Chondrocyte (in vitro differentiated cells): ENCODE measurements around the gene R3HDM4. TPM values are rescaled to one million over a fixed set of nuclear protein-coding genes. Genes with fewer than 3 reads are reported as not detected.

ENCODE experiments used
- DNase-seq: peaks from one replicate; pipeline ENCODE4 v3.0.0; 2021; ENCODE audit warnings: mixed read lengths, low spot score
- H3K27ac Mint-ChIP-seq: one replicate; pipeline ENCODE4 v1.8.0; 2021; ENCODE audit warnings: mild to moderate bottlenecking, moderate library complexity, mixed read lengths; ENCODE audit not compliant: unreplicated experiment
- H3K27me3 Mint-ChIP-seq: 2 replicates; pipeline ENCODE4 v1.8.0; 2021; ENCODE audit warnings: low read depth, mixed read lengths
- H3K36me3 Mint-ChIP-seq: 2 replicates; pipeline ENCODE4 v1.8.0; 2021; ENCODE audit warnings: low read depth, mixed read lengths
- H3K4me1 Mint-ChIP-seq: 2 replicates; pipeline ENCODE4 v1.8.0; 2021; ENCODE audit warnings: low read depth, mild to moderate bottlenecking, mixed read lengths
- H3K4me3 Mint-ChIP-seq: one replicate; pipeline ENCODE4 v1.8.0; 2021; ENCODE audit warnings: mild to moderate bottlenecking, moderate library complexity, mixed read lengths; ENCODE audit not compliant: unreplicated experiment
- H3K9me3 Mint-ChIP-seq: 2 replicates; pipeline ENCODE4 v1.8.0; 2021; ENCODE audit warnings: low read depth, mixed read lengths
- CTCF ChIP-seq: fragments of 200-600 bp; sonication (generic); IDR thresholded peaks from 2 replicates; pipeline ENCODE4 v1.5.0; 2021; ENCODE audit warnings: antibody characterized with exemption, mild to moderate bottlenecking, moderate library complexity
- total RNA-seq: library from RNA; stranded (reverse); gene quantifications from 3 replicates; pipeline ENCODE4 v1.2.1, GENCODE V29; 2021

R3HDM4 gene
- total RNA-seq, 1 donor from 2014 or later, result 48.4 TPM

- Mint-ChIP-seq H3K4me3 (no peak overlapping the region), H3K36me3 (peaks cover 8% of the 10 kb centered on the region), H3K27me3 (no peaks in the 10 kb centered on the region), H3K27ac (no peak overlapping the region), H3K4me1 (peaks cover 45% of the 10 kb centered on the region), H3K9me3 (no peaks in the 10 kb centered on the region)
- no peak for DNase-seq
- TF ChIP-seq CTCF, result no peak
Measured at GRCh38 chr19:866769-867300, 46.2 kb downstream of the R3HDM4 start.

GRCh38 chr19:863315-863620 is 49.8 kb downstream of the R3HDM4 start:
- no peak overlapping the region for H3K27ac Mint-ChIP-seq
- TF ChIP-seq CTCF, result no peak
- no peaks in the 10 kb centered on the region for H3K9me3 Mint-ChIP-seq
- no peak for DNase-seq
- no peak overlapping the region for H3K4me3 Mint-ChIP-seq
- peaks cover 21% of the 10 kb centered on the region for H3K4me1 Mint-ChIP-seq
- H3K36me3 Mint-ChIP-seq, result peaks cover 6% of the 10 kb centered on the region
- no peaks in the 10 kb centered on the region for H3K27me3 Mint-ChIP-seq

GRCh38 chr19:862581-863314 is 50.3 kb downstream of the R3HDM4 start:
- no peak overlapping the region for H3K27ac Mint-ChIP-seq
- no peaks in the 10 kb centered on the region for H3K9me3 Mint-ChIP-seq
- no peak overlapping the region for H3K4me3 Mint-ChIP-seq
- H3K4me1 Mint-ChIP-seq, result peaks cover 20% of the 10 kb centered on the region
- H3K27me3 Mint-ChIP-seq, result no peaks in the 10 kb centered on the region
- peak; percentile 91 for DNase-seq
- peaks cover 6% of the 10 kb centered on the region for H3K36me3 Mint-ChIP-seq
- no peak for TF ChIP-seq CTCF

- no peak for DNase-seq
Measured at GRCh38 chr19:861756-862580, 51.1 kb downstream of the R3HDM4 start.

More at GRCh38 chr19:861756-862580, 51.1 kb downstream of the R3HDM4 start:
- no peaks in the 10 kb centered on the region for H3K9me3 Mint-ChIP-seq
- peak; percentile 18 for TF ChIP-seq CTCF
- H3K4me1 Mint-ChIP-seq, result peaks cover 12% of the 10 kb centered on the region
- no peak overlapping the region for H3K27ac Mint-ChIP-seq
- peak overlapping the region; percentile 22 for H3K4me3 Mint-ChIP-seq
- no peaks in the 10 kb centered on the region for H3K27me3 Mint-ChIP-seq
- H3K36me3 Mint-ChIP-seq, result peaks cover 2% of the 10 kb centered on the region
